ENCODE data around the gene SPATA2L.
"Not testable (repeated sequence)": the region's sequence is repeated elsewhere in the genome, so short reads cannot be mapped to it uniquely, and the experiment has no call there.

DNA sequence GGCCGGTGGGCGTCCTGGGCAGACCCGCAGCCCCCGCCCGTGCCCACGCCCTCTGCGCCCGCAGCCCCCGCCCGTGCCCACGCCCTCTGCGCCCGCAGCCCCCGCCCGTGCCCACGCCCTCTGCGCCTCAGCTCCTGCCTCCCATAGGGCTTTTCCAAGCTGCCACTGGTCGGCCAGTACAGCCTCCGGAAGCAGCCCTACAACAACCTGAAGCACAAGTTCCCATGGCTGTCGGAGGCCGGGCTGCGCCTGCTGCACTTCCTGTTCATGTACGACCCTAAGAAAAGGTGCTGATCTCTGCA is 6.8 kb downstream of the SPATA2L start:
- TF ChIP-seq, protein P1, sequence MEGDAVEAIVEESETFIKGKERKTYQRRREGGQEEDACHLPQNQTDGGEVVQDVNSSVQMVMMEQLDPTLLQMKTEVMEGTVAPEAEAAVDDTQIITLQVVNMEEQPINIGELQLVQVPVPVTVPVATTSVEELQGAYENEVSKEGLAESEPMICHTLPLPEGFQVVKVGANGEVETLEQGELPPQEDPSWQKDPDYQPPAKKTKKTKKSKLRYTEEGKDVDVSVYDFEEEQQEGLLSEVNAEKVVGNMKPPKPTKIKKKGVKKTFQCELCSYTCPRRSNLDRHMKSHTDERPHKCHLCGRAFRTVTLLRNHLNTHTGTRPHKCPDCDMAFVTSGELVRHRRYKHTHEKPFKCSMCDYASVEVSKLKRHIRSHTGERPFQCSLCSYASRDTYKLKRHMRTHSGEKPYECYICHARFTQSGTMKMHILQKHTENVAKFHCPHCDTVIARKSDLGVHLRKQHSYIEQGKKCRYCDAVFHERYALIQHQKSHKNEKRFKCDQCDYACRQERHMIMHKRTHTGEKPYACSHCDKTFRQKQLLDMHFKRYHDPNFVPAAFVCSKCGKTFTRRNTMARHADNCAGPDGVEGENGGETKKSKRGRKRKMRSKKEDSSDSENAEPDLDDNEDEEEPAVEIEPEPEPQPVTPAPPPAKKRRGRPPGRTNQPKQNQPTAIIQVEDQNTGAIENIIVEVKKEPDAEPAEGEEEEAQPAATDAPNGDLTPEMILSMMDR (conservative IDR thresholded peaks at IDR 0.05), result not testable (repeated sequence)
- TF ChIP-seq ZFX (IDR thresholded peaks at IDR 0.05), result not testable (repeated sequence)

Data from C4-2B (cell line).